ENCODE results near the gene KISS1.
"Not testable (repeated sequence)": the region's sequence is repeated elsewhere in the genome, so short reads cannot be mapped to it uniquely, and the experiment has no call there.

Gene KISS1

GRCh38 chr1:204196068-204196795 lies at the start of gene KISS1:
KISS1 (minus strand) TSS chr1:204196491; CDS start chr1:204192876, 3,615 bp downstream.
- no peak within 1 kb of the TSS for H3K4me3 ChIP-seq (ENCODE audit: control insufficient read depth, low read depth, low read length)
- no peak for DNase-seq (ENCODE audit: low read depth)
- no peak for TF ChIP-seq CTCF (conservative IDR thresholded peaks at IDR 0.05; ENCODE audit: control insufficient read depth, insufficient read depth, low read depth, low read length)

GRCh38 chr1:204242920-204243319 lies 46.6 kb upstream of the KISS1 start:
- no peak overlapping the region for H3K4me3 ChIP-seq (ENCODE audit: control insufficient read depth, low read depth, low read length)
- TF ChIP-seq CTCF (conservative IDR thresholded peaks at IDR 0.05; ENCODE audit: control insufficient read depth, insufficient read depth, low read depth, low read length): no peak
- no peak for DNase-seq (ENCODE audit: low read depth)

GRCh38 chr1:204241914-204242313 lies 45.6 kb upstream of the KISS1 start:
- H3K4me3 ChIP-seq (ENCODE audit: control insufficient read depth, low read depth, low read length): no peak overlapping the region
- DNase-seq (ENCODE audit: low read depth): no peak
- no peak for TF ChIP-seq CTCF (conservative IDR thresholded peaks at IDR 0.05; ENCODE audit: control insufficient read depth, insufficient read depth, low read depth, low read length)

GRCh38 chr1:204241050-204241449 lies 44.8 kb upstream of the KISS1 start:
- DNase-seq (ENCODE audit: low read depth): no peak
- no peak for TF ChIP-seq CTCF (conservative IDR thresholded peaks at IDR 0.05; ENCODE audit: control insufficient read depth, insufficient read depth, low read depth, low read length)
- no peak overlapping the region for H3K4me3 ChIP-seq (ENCODE audit: control insufficient read depth, low read depth, low read length)

GRCh38 chr1:204240233-204240632 lies 43.9 kb upstream of the KISS1 start:
- no peak for DNase-seq (ENCODE audit: low read depth)
- H3K4me3 ChIP-seq (ENCODE audit: control insufficient read depth, low read depth, low read length): no peak overlapping the region
- TF ChIP-seq CTCF (conservative IDR thresholded peaks at IDR 0.05; ENCODE audit: control insufficient read depth, insufficient read depth, low read depth, low read length): no peak

- DNase-seq (ENCODE audit: low read depth); H3K4me3 ChIP-seq (ENCODE audit: control insufficient read depth, low read depth, low read length): not testable (repeated sequence)
These were observed 43.1 kb upstream of the KISS1 start for GRCh38 chr1:204239401-204239800.

GRCh38 chr1:204238520-204238919 lies 42.2 kb upstream of the KISS1 start:
- not testable (repeated sequence) for H3K4me3 ChIP-seq (ENCODE audit: control insufficient read depth, low read depth, low read length); DNase-seq (ENCODE audit: low read depth)

- not testable (repeated sequence) for H3K4me3 ChIP-seq (ENCODE audit: control insufficient read depth, low read depth, low read length); DNase-seq (ENCODE audit: low read depth)
These were observed 41.2 kb upstream of the KISS1 start for GRCh38 chr1:204237515-204237914.
